Hepatocyte (in vitro differentiated cells): ENCODE data around the gene RASSF7.

Source experiments
- CTCF ChIP-seq: fragments of 200-600 bp; sonication (generic); IDR thresholded peaks from 2 replicates; pipeline ENCODE4 v1.5.1; 2016; ENCODE audit warnings: antibody characterized with exemption, mild to moderate bottlenecking; ENCODE audit not compliant: poor library complexity
- EZH2 ChIP-seq: fragments of 200-600 bp; sonication (generic); IDR thresholded peaks from 2 replicates; pipeline ENCODE4 v1.6.1; 2016; ENCODE audit warnings: antibody characterized with exemption, mild to moderate bottlenecking, borderline replicate concordance
- EZH2phosphoT487 ChIP-seq: fragments of 200-600 bp; sonication (generic); IDR thresholded peaks from one replicate; pipeline ENCODE4 v1.6.1; 2018; ENCODE audit warnings: antibody characterized with exemption, mild to moderate bottlenecking, low read depth, moderate library complexity; ENCODE audit not compliant: unreplicated experiment, severe bottlenecking

- TF ChIP-seq EZH2phosphoT487 = no peak
- no peak for TF ChIP-seq CTCF
- no peak for TF ChIP-seq EZH2
Measured at GRCh38 chr11:576811-577610, 16.2 kb downstream of the RASSF7 start.
